GM12878 (cell line): ENCODE results near the gene TCF12. TPM values are rescaled to one million over a fixed set of nuclear protein-coding genes. Genes with fewer than 3 reads are reported as not detected.

Source experiments
- ATAC-seq: fragments of 200-7000 bp; cut with Tn5 transposase; 3 replicates; pipeline ENCODE4 v1.9.1; 2020; ENCODE audit warnings: mild to moderate bottlenecking, moderate library complexity
- BruUV-seq: library from RNA; stranded (reverse); fragments of 400-500 nt; replicated peaks from 2 replicates; lab custom pipeline; 2021; lab: Mats Ljungman, UMichigan
- CTCF ChIA-PET: fragments of 300-600 bp; sonication (Branson Sonifier 250); formaldehyde crosslinking; extraction: SDS; loops from one replicate; lab custom pipeline; 2021; ENCODE audit warnings: inconsistent platforms; lab: Yijun Ruan, JAX
- POLR2A ChIA-PET: fragments of 350-600 bp; formaldehyde crosslinking; extraction: SDS; loops from one replicate; lab custom pipeline; 2021; ENCODE audit warnings: inconsistent platforms; lab: Charles Lee
- RAD21 ChIA-PET: fragments of 300-600 bp; sonication (Branson Sonifier 250); formaldehyde crosslinking; loops from one replicate; lab custom pipeline; 2023; ENCODE audit warnings: antibody characterized with exemption; ENCODE audit not compliant: unreplicated experiment; lab: Charles Lee
- SMC1A ChIA-PET: fragments of 300-600 bp; sonication (Branson Sonifier 250); formaldehyde crosslinking; loops from one replicate; lab custom pipeline; 2023; ENCODE audit not compliant: unreplicated experiment, uncharacterized antibody; lab: Charles Lee
- DNase-seq: peaks from one replicate; pipeline ENCODE4 v3.0.0-alpha.2; 2011; ENCODE audit warnings: low read depth, low spot score
- FAIRE-seq: peaks from 3 replicates; lab custom pipeline; 2011; peaks lifted over from hg19 to GRCh38; lab: Jason Lieb, UNC
- H2AFZ ChIP-seq: 2 replicates; pipeline ENCODE4 v1.6.0; 2011; ENCODE audit warnings: low read depth, low read length, control low read depth; ENCODE audit not compliant: control insufficient read depth
- H3K27ac ChIP-seq: 2 replicates; pipeline ENCODE4 v1.5.1; 2011; ENCODE audit warnings: control low read depth; ENCODE audit not compliant: control insufficient read depth, insufficient read depth
- H3K27me3 ChIP-seq, 2 experiments: replicated peaks in 1 of 2; 2 replicates each; pipeline versions ENCODE4 v1.6.0 to v1.6.1; 2011; ENCODE audit warnings: low read length in 1 of 2; ENCODE audit not compliant: control insufficient read depth in 2 of 2, insufficient read depth in 2 of 2
- H3K36me3 ChIP-seq, 2 experiments: 2 replicates each; pipeline ENCODE4 v1.5.1; 2011; ENCODE audit warnings: low read length in 1 of 2; ENCODE audit not compliant: control insufficient read depth in 2 of 2, insufficient read depth in 2 of 2
- H3K4me1 ChIP-seq: 2 replicates; pipeline ENCODE4 v1.6.1; 2011; ENCODE audit warnings: mild to moderate bottlenecking, low read length, moderate library complexity, mixed read lengths; ENCODE audit not compliant: control insufficient read depth, insufficient read depth
- H3K4me2 ChIP-seq: 2 replicates; pipeline ENCODE4 v1.6.0; 2011; ENCODE audit warnings: control low read depth; ENCODE audit not compliant: control insufficient read depth, insufficient read depth
- H3K4me3 ChIP-seq: fragments of 200-600 bp; sonication (generic); 2 replicates; pipeline ENCODE4 v1.5.1; 2016
- H3K79me2 ChIP-seq: 2 replicates; pipeline ENCODE4 v1.6.0; 2011; ENCODE audit warnings: low read length; ENCODE audit not compliant: control insufficient read depth, insufficient read depth
- H3K9ac ChIP-seq: 2 replicates; pipeline ENCODE4 v1.8.0; 2011; ENCODE audit warnings: low read length, control low read depth, mixed read lengths; ENCODE audit not compliant: control insufficient read depth, insufficient read depth
- H3K9me3 ChIP-seq: replicated peaks from 3 replicates; pipeline ENCODE4 v1.5.1; 2011; ENCODE audit warnings: mild to moderate bottlenecking, low read length; ENCODE audit not compliant: control insufficient read depth, insufficient read depth
- H4K20me1 ChIP-seq: 2 replicates; pipeline ENCODE4 v1.6.0; 2011; ENCODE audit not compliant: control insufficient read depth, insufficient read depth
- FOS ChIP-seq: IDR thresholded peaks from 3 replicates; pipeline ENCODE4 v1.6.1; 2011; ENCODE audit warnings: borderline replicate concordance; ENCODE audit not compliant: insufficient read length; ENCODE audit errors: extremely low read depth
- KLF5 ChIP-seq: fragments of 450-650 bp; IDR thresholded peaks from 2 replicates; pipeline ENCODE4 v1.6.1; 2014; ENCODE audit warnings: mild to moderate bottlenecking; ENCODE audit not compliant: partially characterized antibody
- MEF2A ChIP-seq: IDR thresholded peaks from 2 replicates; pipeline ENCODE4 v1.6.1; 2011; ENCODE audit warnings: low read depth, mild to moderate bottlenecking, low read length, moderate library complexity; ENCODE audit not compliant: insufficient read depth
- NFIC ChIP-seq: IDR thresholded peaks from 2 replicates; pipeline ENCODE4 v1.6.1; 2012; ENCODE audit warnings: low read depth, mild to moderate bottlenecking, inconsistent platforms, low read length, moderate library complexity
- NR2F1 ChIP-seq: fragments of 450-650 bp; conservative IDR thresholded peaks from 2 replicates; pipeline ENCODE4 v1.6.1; 2017; ENCODE audit warnings: mild to moderate bottlenecking
- RFX5 ChIP-seq: IDR thresholded peaks from 2 replicates; pipeline ENCODE4 v1.6.1; 2011; ENCODE audit warnings: low read depth, low read length, improper control_type of control experiment
- WGBS: methylation state at CpG from one replicate; pipeline ENCODE4 v1.1.6; 2016; ENCODE audit warnings: low lambda C conversion rate; ENCODE audit not compliant: insufficient replicate concordance, insufficient coverage; ENCODE audit errors: missing lambda C conversion rate; 5-methylcytosine and 5-hydroxymethylcytosine counted together
- in situ Hi-C: fragments of 300-500 bp; cut with MboI; formaldehyde crosslinking; loops from 9 replicates; pipeline ENCODE4 v1.14.3; 2018; ENCODE audit warnings: mixed read lengths
- intact Hi-C: fragments of 100-400 bp; cut with micrococcal nuclease; formaldehyde crosslinking; loops from one replicate; pipeline ENCODE4 v1.14.2; 2022; ENCODE audit not compliant: unreplicated experiment
- polyA plus RNA-seq, 11 experiments: library from polyadenylated mRNA; depleted of rRNA in 4 of 11; unstranded in 6 of 11; stranded (reverse) in 5 of 11; fragments of >200 nt; fragmentation: Nextera tagmentation in 4 of 11; fragmentation: Illumina TruSeq in 1 of 11; extraction: Ambion mirVana in 4 of 11; extraction: Trizol in 1 of 11; gene quantifications; 1 replicate in 1 of 11; 2 replicates in 10 of 11; pipeline versions ENCODE4 v1.2.1 to v1.2.3, GENCODE V29; 2011 to 2016; ENCODE audit warnings: inconsistent platforms in 2 of 11, missing spikeins in 2 of 11, low read depth in 1 of 11
- total RNA-seq, 4 experiments: library from RNA; depleted of rRNA in 3 of 4; stranded (reverse); fragments of >200 nt in 3 of 4; fragmentation: Illumina TruSeq in 1 of 4; extraction: Trizol in 1 of 4; gene quantifications; 2 replicates each; pipeline versions ENCODE4 v1.2.1 to v1.2.3, GENCODE V29; 2013 to 2021
- TF ChIP-seq, protein P1 (sequence below): fragments of 450-650 bp; IDR thresholded peaks from 2 replicates; pipeline ENCODE4 v1.6.1; 2018; ENCODE audit warnings: mild to moderate bottlenecking, low read depth, moderate library complexity; ENCODE audit not compliant: partially characterized antibody

TCF12 gene
- total and polyA plus RNA-seq, 10 of the 15 experiments (the other 5 are each of a cell fraction or from before 2014, with no cell fraction given), result 8.2 to 70.9 (median 49.5) TPM

DNA sequence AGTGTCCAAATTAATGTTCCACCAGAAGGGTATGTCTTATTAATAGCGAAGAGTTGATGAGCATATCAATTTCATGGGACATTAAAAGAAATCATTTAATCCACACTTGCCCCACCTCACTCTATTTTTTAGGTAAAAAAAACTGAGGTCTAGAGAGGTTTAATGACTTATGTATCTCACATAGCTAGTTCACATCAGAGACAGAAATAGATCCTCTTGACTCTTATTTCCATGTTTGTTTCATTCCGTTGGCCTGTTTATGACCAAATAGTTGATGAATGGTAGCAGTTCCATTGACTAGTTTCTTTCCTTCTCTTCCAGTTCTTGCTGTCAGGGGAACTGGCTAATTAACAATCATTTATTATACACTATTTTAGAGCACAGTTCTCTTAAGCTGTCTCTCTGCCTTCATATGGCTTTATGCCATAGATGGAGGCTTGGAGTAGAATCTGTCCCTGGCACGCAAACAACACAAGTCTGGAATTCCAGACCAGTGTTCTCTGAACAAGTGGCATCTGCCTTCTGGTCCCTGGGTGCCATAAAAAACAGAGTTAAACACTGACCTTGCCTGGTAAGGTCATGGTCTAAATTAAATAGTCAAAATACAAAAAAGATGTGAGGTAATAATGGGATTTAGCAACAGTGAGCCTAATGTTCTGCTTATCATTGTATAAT lies 237.9 kb downstream of the TCF12 start:
- H3K4me2 ChIP-seq, result no peak overlapping the region
- CTCF ChIA-PET, result interaction anchor here (3.6 kb wide), 1 partner anchor 10 kb away, joined by 21 read pairs; no protein-coding TSS in a partner anchor
- in situ Hi-C loops, result no loop called here
- peaks cover 4% of the 10 kb centered on the region; the same call in 1 of the 2 replicates for H3K4me1 ChIP-seq
- WGBS, result 66% methylated on average over 3 of the region's 3 CpGs
- RAD21 ChIA-PET, result interaction anchor here (1.9 kb wide), 1 partner anchor 9 kb away, joined by 6 read pairs; no protein-coding TSS in a partner anchor
- no peaks in the 10 kb centered on the region for H3K79me2 ChIP-seq
- no peak overlapping the region for H2AFZ ChIP-seq
- H3K9me3 ChIP-seq, result peaks cover 18% of the 10 kb centered on the region
- ATAC-seq (no peak), FAIRE-seq (no peak), DNase-seq (no peak)
- POLR2A ChIA-PET, result no interaction called here
- H3K9ac ChIP-seq, result no peak overlapping the region
- TF ChIP-seq MEF2A, result no peak
- no peak for TF ChIP-seq NR2F1
- TF ChIP-seq, protein P1, sequence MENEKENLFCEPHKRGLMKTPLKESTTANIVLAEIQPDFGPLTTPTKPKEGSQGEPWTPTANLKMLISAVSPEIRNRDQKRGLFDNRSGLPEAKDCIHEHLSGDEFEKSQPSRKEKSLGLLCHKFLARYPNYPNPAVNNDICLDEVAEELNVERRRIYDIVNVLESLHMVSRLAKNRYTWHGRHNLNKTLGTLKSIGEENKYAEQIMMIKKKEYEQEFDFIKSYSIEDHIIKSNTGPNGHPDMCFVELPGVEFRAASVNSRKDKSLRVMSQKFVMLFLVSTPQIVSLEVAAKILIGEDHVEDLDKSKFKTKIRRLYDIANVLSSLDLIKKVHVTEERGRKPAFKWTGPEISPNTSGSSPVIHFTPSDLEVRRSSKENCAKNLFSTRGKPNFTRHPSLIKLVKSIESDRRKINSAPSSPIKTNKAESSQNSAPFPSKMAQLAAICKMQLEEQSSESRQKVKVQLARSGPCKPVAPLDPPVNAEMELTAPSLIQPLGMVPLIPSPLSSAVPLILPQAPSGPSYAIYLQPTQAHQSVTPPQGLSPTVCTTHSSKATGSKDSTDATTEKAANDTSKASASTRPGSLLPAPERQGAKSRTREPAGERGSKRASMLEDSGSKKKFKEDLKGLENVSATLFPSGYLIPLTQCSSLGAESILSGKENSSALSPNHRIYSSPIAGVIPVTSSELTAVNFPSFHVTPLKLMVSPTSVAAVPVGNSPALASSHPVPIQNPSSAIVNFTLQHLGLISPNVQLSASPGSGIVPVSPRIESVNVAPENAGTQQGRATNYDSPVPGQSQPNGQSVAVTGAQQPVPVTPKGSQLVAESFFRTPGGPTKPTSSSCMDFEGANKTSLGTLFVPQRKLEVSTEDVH, result no peak
- no peak for TF ChIP-seq RFX5
- no peak for TF ChIP-seq FOS
- TF ChIP-seq KLF5, result no peak
- no peak for TF ChIP-seq NFIC
- intact Hi-C loops, result no loop called here
- BruUV-seq, result no TSS peak
- SMC1A ChIA-PET, result interaction anchor here (0.8 to 1.7 kb wide), 4 partner anchors 10 to 150 kb away, joined by 3 to 8 read pairs (median 6); no protein-coding TSS in a partner anchor
- H3K27ac ChIP-seq, result no peak overlapping the region
- no peaks in the 10 kb centered on the region for H3K27me3 ChIP-seq
- H3K36me3 ChIP-seq, result peaks cover 0 to 2% of the 10 kb centered on the region in 2 experiments; a peak in 1 of 4 replicates
- H3K4me3 ChIP-seq, result no peak overlapping the region
- no peaks in the 10 kb centered on the region for H4K20me1 ChIP-seq
